OCI-LY7 (cell line): ENCODE data around the gene CITED2. TPM values are rescaled to one million over a fixed set of nuclear protein-coding genes. Genes with fewer than 3 reads are reported as not detected.

Experiments
- BruUV-seq: library from RNA; stranded (reverse); fragments of 400-500 nt; replicated peaks from 2 replicates; lab custom pipeline; 2021; lab: Mats Ljungman, UMichigan
- CTCF ChIA-PET: fragments of 300-600 bp; sonication (Branson Sonifier 250); formaldehyde crosslinking; loops from one replicate; lab custom pipeline; 2022; ENCODE audit warnings: antibody characterized with exemption; ENCODE audit not compliant: unreplicated experiment; lab: Charles Lee
- POLR2A ChIA-PET: fragments of 300-600 bp; sonication (Branson Sonifier 250); formaldehyde crosslinking; loops from one replicate; lab custom pipeline; 2022; ENCODE audit warnings: antibody characterized with exemption; lab: Charles Lee
- DNase-seq: peaks from one replicate; pipeline ENCODE4 v3.0.0-alpha.2; 2015; ENCODE audit warnings: low spot score
- H2AFZ ChIP-seq: fragments of 200-600 bp; sonication (generic), shearing (Covaris generic); 2 replicates; pipeline ENCODE4 v1.6.1; 2014; ENCODE audit warnings: mild to moderate bottlenecking, antibody characterized with exemption, low read length, moderate library complexity
- H3K27ac ChIP-seq: fragments of 200-600 bp; sonication (generic); 2 replicates; pipeline ENCODE4 v1.5.1; 2014; ENCODE audit warnings: mixed run types, low read depth, mild to moderate bottlenecking, moderate library complexity, low read length, inconsistent platforms; ENCODE audit not compliant: poor library complexity, severe bottlenecking
- H3K36me3 ChIP-seq: fragments of 200-600 bp; sonication (generic); 2 replicates; pipeline ENCODE4 v1.6.1; 2014; ENCODE audit warnings: mild to moderate bottlenecking, antibody characterized with exemption, low read length, moderate library complexity, mixed read lengths; ENCODE audit not compliant: insufficient read depth
- H3K4me1 ChIP-seq: fragments of 200-600 bp; sonication (generic); 2 replicates; pipeline ENCODE4 v1.5.1; 2014; ENCODE audit warnings: mild to moderate bottlenecking, low read length; ENCODE audit not compliant: insufficient read depth, poor library complexity, severe bottlenecking
- H3K4me2 ChIP-seq: fragments of 200-600 bp; sonication (generic); 2 replicates; pipeline ENCODE4 v1.6.1; 2014; ENCODE audit warnings: mild to moderate bottlenecking, low read length
- H3K4me3 ChIP-seq: fragments of 200-600 bp; sonication (generic); 2 replicates; pipeline ENCODE4 v1.5.1; 2014; ENCODE audit warnings: mild to moderate bottlenecking, low read depth, low read length; ENCODE audit not compliant: poor library complexity, severe bottlenecking
- H3K79me2 ChIP-seq: fragments of 200-600 bp; sonication (generic); 2 replicates; pipeline ENCODE4 v1.6.1; 2016; ENCODE audit warnings: low read depth, mild to moderate bottlenecking, low read length, moderate library complexity, mixed read lengths; ENCODE audit not compliant: insufficient read depth
- H3K9me2 ChIP-seq: fragments of 200-600 bp; sonication (generic); 2 replicates; pipeline ENCODE4 v1.6.1; 2016; ENCODE audit warnings: mild to moderate bottlenecking, low read length, mixed read lengths; ENCODE audit not compliant: insufficient read depth
- H3K9me3 ChIP-seq: fragments of 200-600 bp; sonication (generic); 2 replicates; pipeline ENCODE4 v1.6.1; 2014; ENCODE audit warnings: mild to moderate bottlenecking, mixed run types, low read length, mixed read lengths
- H4K20me1 ChIP-seq: fragments of 200-600 bp; sonication (generic); 2 replicates; pipeline ENCODE4 v1.6.1; 2014; ENCODE audit warnings: mild to moderate bottlenecking, antibody characterized with exemption, low read length, moderate library complexity, mixed read lengths; ENCODE audit not compliant: insufficient read depth
- CTCF ChIP-seq: fragments of 200-600 bp; sonication (generic); conservative IDR thresholded peaks from 2 replicates; pipeline ENCODE4 v1.5.1; 2014; ENCODE audit warnings: mild to moderate bottlenecking, antibody characterized with exemption, low read length, moderate library complexity, mixed read lengths
- EZH2phosphoT487 ChIP-seq: fragments of 200-600 bp; sonication (generic); IDR thresholded peaks from 2 replicates; pipeline ENCODE4 v1.6.1; 2018; ENCODE audit warnings: low read depth, borderline replicate concordance, mild to moderate bottlenecking, mixed run types, antibody characterized with exemption, low read length, moderate library complexity, mixed read lengths
- intact Hi-C: fragments of 100-400 bp; cut with micrococcal nuclease; formaldehyde crosslinking; loops from one replicate; pipeline ENCODE4 v1.10.0; 2022; ENCODE audit not compliant: unreplicated experiment
- total RNA-seq, 2 experiments: library from RNA; depleted of rRNA in 1 of 2; stranded (reverse); fragments of >200 nt in 1 of 2; shearing (Covaris generic) in 1 of 2; gene quantifications; 2 replicates each; pipeline ENCODE4 v1.2.3, GENCODE V29; 2014 to 2022

The CITED2 gene
- total RNA-seq, 2 experiments from 2014 or later, result 35.0 to 40.1 TPM

DNA sequence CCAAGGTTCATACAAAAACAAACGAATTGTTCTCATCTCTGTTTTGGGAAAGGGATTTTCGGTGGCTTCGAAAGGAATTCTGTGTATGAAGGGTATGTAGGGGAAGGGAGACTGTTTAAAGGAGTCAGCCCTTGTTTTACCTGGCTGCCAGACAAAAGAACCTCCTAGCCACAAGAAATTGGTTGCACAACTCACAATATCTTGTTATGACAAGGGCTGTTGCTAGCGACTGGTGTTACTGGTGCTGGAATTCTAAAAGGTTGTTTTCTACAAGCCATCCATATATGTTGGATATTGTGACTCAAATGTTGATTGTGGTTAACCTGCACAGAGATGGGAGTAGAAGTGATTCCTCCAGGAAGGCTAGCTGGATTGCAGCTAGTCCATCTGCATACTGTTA lies 34.6 kb upstream of the CITED2 start:
- intact Hi-C loops, result no loop called here
- no peaks in the 10 kb centered on the region for H4K20me1 ChIP-seq
- H2AFZ ChIP-seq, result no peak overlapping the region
- H3K4me2 ChIP-seq, result no peak overlapping the region
- no peak overlapping the region for H3K27ac ChIP-seq
- H3K9me3 ChIP-seq, result no peaks in the 10 kb centered on the region
- no peaks in the 10 kb centered on the region for H3K4me1 ChIP-seq
- no TSS peak for BruUV-seq
- H3K9me2 ChIP-seq, result no peaks in the 10 kb centered on the region
- H3K4me3 ChIP-seq, result no peak overlapping the region
- TF ChIP-seq EZH2phosphoT487, result no peak
- no peaks in the 10 kb centered on the region for H3K36me3 ChIP-seq
- POLR2A ChIA-PET, result no interaction called here
- CTCF ChIA-PET, result no interaction called here
- no peaks in the 10 kb centered on the region for H3K79me2 ChIP-seq
- DNase-seq, result no peak

DNA sequence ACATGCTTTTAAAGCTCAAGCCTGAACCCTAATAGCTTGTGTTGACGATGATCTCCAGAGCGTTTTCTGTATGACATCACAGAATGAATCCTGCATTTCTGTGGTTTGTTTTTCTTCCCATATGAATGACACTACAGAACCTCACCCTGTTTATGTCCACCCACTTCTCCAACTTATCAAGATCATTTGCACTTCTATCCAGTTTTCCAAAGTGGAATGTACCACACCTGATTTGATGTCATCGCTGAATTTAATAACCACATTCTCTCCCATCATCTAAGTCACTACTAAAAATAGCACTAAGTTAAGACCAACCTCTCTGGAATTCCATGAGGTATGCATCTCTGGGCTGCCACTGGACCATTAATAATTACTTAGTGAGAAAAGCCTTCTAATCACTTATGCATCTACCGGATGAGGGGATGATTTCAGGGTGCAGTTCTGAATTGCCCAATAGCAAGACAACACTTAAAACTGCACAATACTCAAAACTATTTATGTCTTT lies 33.3 kb upstream of the CITED2 start:
- TF ChIP-seq EZH2phosphoT487, result no peak
- TF ChIP-seq CTCF, result no peak
- H3K4me2 ChIP-seq, result no peak overlapping the region
- H3K4me1 ChIP-seq, result no peaks in the 10 kb centered on the region
- intact Hi-C loops, result no loop called here
- BruUV-seq, result no TSS peak
- H3K27ac ChIP-seq, result no peak overlapping the region
- H3K36me3 ChIP-seq, result no peaks in the 10 kb centered on the region
- ChIA-PET POLR2A (interaction anchor here (1.6 kb wide), 1 partner anchor 11 kb away, joined by 4 read pairs; no protein-coding TSS in a partner anchor), CTCF (no interaction called here)
- no peaks in the 10 kb centered on the region for H3K9me2 ChIP-seq
- no peaks in the 10 kb centered on the region for H3K79me2 ChIP-seq
- H3K4me3 ChIP-seq, result no peak overlapping the region
- H4K20me1 ChIP-seq, result no peaks in the 10 kb centered on the region
- H3K9me3 ChIP-seq, result no peaks in the 10 kb centered on the region
- no peak overlapping the region for H2AFZ ChIP-seq
- no peak for DNase-seq

DNA sequence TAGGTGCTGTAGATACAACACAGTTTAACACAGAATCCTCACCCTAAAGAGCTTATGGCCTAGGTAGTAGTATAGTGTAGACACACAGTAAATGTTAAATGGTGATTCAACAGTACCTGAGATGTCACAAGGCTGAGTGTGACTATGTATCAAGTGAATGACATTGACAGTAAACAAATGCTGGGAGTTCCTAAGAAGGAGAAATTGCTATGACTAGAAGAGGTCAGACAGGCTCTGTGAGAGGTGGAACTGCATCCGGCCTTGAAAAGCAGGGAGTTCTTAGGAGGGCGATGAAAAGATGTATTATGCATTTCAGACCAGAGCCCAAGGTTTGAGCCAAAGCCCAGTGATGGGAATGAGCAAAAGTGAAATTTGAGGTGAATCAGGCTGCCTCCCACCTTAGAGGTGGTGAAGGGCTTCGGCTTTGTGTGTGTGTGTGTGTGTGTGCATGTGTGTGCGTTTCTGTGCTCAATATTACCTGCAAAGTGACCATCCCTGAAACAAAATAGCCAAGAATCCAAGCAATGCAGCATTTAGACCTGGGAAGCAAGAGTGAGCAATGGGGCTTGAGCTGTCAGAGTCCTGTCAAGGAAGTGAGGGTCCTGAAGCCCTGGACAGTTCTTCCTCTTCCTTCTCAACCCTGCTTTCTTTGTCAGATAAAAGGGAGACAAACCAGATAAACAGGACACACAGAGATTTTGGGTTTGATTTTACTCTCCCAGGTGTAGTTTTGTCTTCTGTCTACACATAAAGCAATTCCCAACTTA lies 32.3 kb upstream of the CITED2 start:
- intact Hi-C loops, result no loop called here
- no TSS peak for BruUV-seq
- Histone ChIP-seq H3K9me3 (no peaks in the 10 kb centered on the region), H3K4me2 (no peak overlapping the region), H2AFZ (no peak overlapping the region), H3K36me3 (no peaks in the 10 kb centered on the region), H3K79me2 (no peaks in the 10 kb centered on the region), H3K4me1 (no peaks in the 10 kb centered on the region), H3K4me3 (no peak overlapping the region), H3K9me2 (no peaks in the 10 kb centered on the region), H4K20me1 (no peaks in the 10 kb centered on the region), H3K27ac (no peak overlapping the region)
- CTCF ChIA-PET, result no interaction called here
- POLR2A ChIA-PET, result interaction anchor here (0.5 to 1.6 kb wide), 4 partner anchors 10 to 519 kb away, joined by 3 to 5 read pairs (median 4); no protein-coding TSS in a partner anchor
- DNase-seq, result no peak
- TF ChIP-seq CTCF, result no peak
- no peak for TF ChIP-seq EZH2phosphoT487
